Tibial nerve (tissue), 3 donors: ENCODE results near the gene TRPM2.

Experiments
- CTCF ChIP-seq, 5 experiments: fragments of 200-600 bp in 3 of 5; fragments of 450-650 bp in 2 of 5; sonication (generic) in 3 of 5; IDR thresholded peaks; one replicate each; pipeline ENCODE4 v1.5.1; 2016 to 2019; ENCODE audit warnings: antibody characterized with exemption in 5 of 5, mild to moderate bottlenecking in 3 of 5, moderate library complexity in 2 of 5
- POLR2A ChIP-seq, 2 donors: fragments of 450-650 bp; IDR thresholded peaks; one replicate each; pipeline ENCODE4 v1.6.1; 2017; ENCODE audit warnings: antibody characterized with exemption in 2 of 2, mild to moderate bottlenecking in 2 of 2, moderate library complexity in 2 of 2

DNA sequence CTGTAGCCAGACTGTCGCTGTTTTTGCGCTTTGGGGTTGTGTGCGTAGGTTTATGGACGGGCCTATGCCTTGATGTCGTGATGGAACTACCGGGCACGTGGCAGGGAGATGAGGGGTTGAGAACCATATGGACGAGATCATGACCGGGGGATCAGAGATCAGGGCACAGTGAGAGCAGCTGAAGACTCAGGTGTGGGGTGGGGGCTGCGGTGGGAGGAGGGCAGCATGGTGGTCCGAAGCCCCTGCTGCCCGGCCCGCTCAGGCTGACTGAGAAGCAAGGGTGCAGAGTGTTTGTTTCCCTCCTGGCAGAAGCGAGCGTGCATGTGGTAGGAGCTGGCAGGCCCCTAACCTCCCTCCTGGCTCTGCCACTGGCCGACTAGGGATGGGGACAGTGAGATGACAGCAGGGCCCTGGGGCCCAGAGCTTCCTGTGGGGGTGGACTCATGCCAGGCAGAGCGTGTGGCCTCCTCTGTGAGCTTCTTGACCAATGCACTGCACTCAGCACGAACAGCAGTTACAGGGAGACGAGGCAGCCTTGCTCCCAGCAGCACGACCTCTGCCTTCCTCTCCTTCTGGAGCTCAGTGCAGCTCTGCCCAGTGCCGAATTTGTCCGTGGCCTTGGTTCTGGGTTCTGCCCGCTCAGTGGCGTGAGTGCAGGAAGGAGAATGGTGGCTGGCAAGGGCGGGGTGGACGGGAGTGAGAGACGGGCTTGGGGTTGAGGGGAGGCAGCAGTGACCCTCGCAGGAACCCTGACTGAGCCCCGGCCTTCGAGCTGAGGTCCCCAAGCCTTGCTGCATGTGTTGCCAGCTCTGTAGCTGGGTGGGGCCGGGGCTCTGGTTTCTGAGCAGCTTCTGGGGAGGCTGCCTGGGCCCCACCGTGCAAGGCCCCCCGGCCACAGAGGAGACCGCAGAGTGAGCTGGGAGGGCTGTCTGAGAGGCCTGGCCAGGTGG is 79.7 kb downstream of the TRPM2 start:
- TF ChIP-seq CTCF (IDR thresholded peaks at IDR 0.05): no peak
- TF ChIP-seq POLR2A (IDR thresholded peaks at IDR 0.05): no peak
